Activated CD4-positive, alpha-beta T cell treated with anti-CD3 and anti-CD28 coated beads, Interleukin-2, amount 10 ng/mL, durations not matched to agents 24 days and 14 days (primary cell): ENCODE data around the gene CD7. TPM values are rescaled to one million over a fixed set of nuclear protein-coding genes. Genes with fewer than 3 reads are reported as not detected.

Experiments used
- DNase-seq: peaks from one replicate; pipeline ENCODE4 v3.0.0; 2022
- H3K27ac Mint-ChIP-seq: one replicate; pipeline ENCODE4 v1.8.0; 2022; ENCODE audit warnings: mild to moderate bottlenecking, mixed read lengths
- H3K27me3 Mint-ChIP-seq: one replicate; pipeline ENCODE4 v1.8.0; 2022; ENCODE audit warnings: mixed read lengths
- H3K36me3 Mint-ChIP-seq: one replicate; pipeline ENCODE4 v1.8.0; 2022; ENCODE audit warnings: low read depth, mild to moderate bottlenecking, mixed read lengths
- H3K4me1 Mint-ChIP-seq: one replicate; pipeline ENCODE4 v1.8.0; 2021; ENCODE audit warnings: mixed read lengths
- H3K4me3 Mint-ChIP-seq: one replicate; pipeline ENCODE4 v1.8.0; 2022; ENCODE audit warnings: mild to moderate bottlenecking, moderate library complexity, mixed read lengths
- H3K9me3 Mint-ChIP-seq: one replicate; pipeline ENCODE4 v1.8.0; 2021; ENCODE audit warnings: mixed read lengths
- intact Hi-C: fragments of 100-400 bp; cut with micrococcal nuclease; formaldehyde crosslinking; loops from one replicate; pipeline ENCODE4 v1.15.1; 2023
- total RNA-seq: library from RNA; stranded (reverse); gene quantifications from 2 replicates; pipeline ENCODE4 v1.2.3, GENCODE V29; 2022

Gene CD7
- total RNA-seq, 1 donor from 2014 or later = 413 TPM

DNA sequence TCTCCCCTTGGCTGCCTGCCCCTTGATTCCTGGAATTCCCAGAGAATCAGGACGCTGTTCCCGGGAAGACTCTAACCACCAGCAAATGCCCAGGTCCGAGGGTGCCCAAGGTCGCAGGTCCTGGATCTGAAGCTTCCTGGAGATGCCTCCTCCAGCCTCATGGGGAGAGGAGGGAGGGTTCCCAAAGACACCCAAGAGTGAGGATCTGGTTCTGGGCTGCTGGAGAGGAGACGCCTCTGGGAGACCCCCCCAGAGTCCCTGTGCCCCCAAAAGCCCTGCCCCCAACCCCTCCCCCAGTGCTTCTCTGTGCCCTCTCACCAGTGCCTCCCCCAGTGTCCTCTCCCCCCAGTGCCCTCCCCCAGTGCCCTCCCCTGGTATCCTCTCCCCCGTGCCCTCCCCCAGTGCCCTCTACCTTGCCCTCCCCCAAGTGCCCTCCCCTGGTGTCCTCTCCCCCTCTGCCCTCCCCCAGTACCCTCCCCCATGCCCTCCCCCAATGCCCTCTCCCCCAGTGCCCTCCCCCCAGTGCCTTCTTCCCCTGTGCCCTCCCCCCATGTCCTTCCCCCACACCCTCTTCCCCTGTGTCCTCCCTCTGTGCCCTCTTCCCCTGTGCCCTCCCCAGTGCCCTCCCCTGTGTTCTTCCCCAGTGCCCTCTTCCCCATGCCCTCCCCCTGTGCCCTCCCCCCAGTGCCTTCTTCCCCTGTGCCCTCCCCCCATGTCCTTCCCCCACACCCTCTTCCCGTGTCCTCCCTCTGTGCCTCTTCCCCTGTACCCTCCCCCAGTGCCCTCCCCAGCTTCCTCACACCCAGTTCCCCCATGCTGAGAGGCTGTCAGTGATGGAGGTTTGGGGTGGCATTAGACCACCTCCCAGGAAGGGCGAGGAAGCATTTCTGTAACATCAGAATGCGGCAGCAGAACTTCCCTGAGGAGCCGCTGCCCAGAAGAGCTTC lies 22.5 kb upstream of the CD7 start:
- H3K27ac Mint-ChIP-seq = no peak overlapping the region
- intact Hi-C loops = no loop called here

DNA sequence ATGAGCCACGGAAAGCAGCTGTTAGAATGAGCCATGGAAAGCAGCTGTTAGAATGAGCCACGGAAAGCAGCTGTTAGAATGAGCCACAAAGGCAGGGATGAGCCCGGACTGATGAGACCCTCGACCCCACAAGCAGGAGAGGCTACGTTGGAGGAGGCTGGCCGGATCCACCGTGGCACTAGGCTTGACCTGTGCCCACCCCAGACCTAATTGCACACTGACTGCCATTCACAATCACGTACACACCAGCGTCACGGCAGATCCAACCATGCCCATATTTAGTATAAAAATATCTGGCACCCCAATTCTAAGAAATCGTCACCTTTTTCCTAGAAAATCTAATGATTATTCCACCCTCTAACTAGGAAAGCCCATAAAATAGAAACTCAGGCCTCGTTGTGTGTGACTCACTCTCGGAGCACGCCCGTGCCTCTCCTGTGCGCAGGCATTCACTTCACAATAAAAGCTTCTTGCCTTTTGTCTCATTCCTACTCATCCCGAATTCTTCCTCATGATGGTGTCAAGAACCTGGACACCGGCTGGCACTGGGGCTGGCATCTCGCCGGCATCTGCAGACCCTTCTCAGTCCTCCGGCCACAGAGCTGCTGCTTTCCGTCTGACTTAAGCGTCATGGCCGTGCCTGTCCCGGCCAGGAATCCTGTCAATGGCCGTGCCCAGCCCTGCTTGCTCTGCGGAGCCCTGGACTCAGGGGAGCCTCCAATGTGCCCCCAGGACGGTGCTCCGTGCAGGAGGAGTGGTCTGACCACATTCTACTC lies 21.6 kb upstream of the CD7 start:
- Mint-ChIP-seq H3K4me1 (peaks cover 24% of the 10 kb centered on the region), H3K4me3 (no peak overlapping the region), H3K27ac (no peak overlapping the region), H3K27me3 (peaks cover 5% of the 10 kb centered on the region), H3K9me3 (no peaks in the 10 kb centered on the region), H3K36me3 (peaks cover 2% of the 10 kb centered on the region)
- intact Hi-C loops = no loop called here
- DNase-seq = no peak

More for the DNA sequence above, 22.5 kb upstream of the CD7 start:
- peaks cover 4% of the 10 kb centered on the region for H3K27me3 Mint-ChIP-seq
- H3K36me3 Mint-ChIP-seq = peaks cover 1% of the 10 kb centered on the region
- H3K9me3 Mint-ChIP-seq = no peaks in the 10 kb centered on the region
- peaks cover 17% of the 10 kb centered on the region for H3K4me1 Mint-ChIP-seq
- no peak for DNase-seq
- no peak overlapping the region for H3K4me3 Mint-ChIP-seq

- Mint-ChIP-seq H3K27ac (peak overlapping the region; percentile 95), H3K27me3 (peaks cover 5% of the 10 kb centered on the region), H3K36me3 (peaks cover 2% of the 10 kb centered on the region), H3K9me3 (no peaks in the 10 kb centered on the region), H3K4me3 (peak overlapping the region; percentile 93), H3K4me1 (peaks cover 31% of the 10 kb centered on the region)
- intact Hi-C loops = no loop called here
- DNase-seq = peak; percentile 79
Measured at GRCh38 chr17:82334622-82335394, 17.4 kb upstream of the CD7 start.

- peaks cover 31% of the 10 kb centered on the region for H3K4me1 Mint-ChIP-seq
- intact Hi-C loops = no loop called here
Measured at GRCh38 chr17:82334204-82334621, 16.8 kb upstream of the CD7 start.

DNA sequence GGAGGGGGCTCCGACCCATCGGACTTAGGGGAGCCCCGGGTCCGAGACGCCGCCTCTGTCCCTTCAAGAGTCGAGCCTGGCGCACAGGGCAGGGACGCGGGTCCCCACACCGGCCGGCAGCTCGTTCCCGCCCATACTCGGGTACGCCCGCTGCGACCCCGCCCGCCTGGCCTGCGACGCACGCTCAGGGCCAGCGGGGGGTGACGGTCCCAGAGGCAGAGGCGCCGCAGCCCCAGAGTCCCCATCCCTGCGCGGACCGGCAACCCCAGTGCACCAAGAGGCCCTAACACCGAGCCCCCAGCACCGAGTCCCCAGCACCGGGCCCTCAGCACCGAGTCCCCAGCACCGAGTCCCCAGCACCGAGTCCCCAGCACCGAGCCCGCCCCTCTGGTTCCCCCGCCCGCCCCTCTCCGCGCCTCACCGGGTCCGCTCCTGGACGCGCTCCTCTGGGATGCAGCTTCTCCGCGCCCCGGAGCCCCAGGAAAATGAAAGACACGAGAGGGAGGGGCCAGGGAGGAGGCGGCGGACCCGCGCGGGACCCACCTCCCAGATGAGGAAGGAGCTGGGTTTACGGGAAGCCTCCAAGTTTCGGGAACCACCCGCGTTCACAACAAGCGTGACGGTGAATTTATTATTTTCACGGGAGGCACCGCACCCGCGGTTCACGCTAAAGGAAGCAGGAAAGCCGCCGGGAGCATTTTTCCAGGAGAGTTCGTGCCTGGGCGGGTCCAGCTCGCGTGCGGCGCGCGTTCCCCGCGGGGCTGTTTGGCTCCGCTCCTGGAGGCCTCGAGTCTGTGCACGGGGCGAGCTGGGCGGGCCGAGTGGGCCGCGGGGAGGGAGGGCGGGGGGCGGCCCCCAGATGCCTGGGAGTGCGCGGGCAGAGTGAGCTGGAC lies 16.1 kb upstream of the CD7 start, which contains the start of gene SECTM1:
Gene SECTM1, minus strand, starts transcription at position 488 of the 893 bp plus-strand sequence. CDS start 6,526 bp downstream, outside the sequence.
- Mint-ChIP-seq H3K4me1 (peaks cover 26% of the 10 kb centered on the region), H3K4me3 (peak within 1 kb of the TSS; percentile 93), H3K36me3 (peaks cover 2% of the 10 kb centered on the region), H3K27ac (peak within 1 kb of the TSS; percentile 95), H3K27me3 (peaks cover 5% of the 10 kb centered on the region), H3K9me3 (no peaks in the 10 kb centered on the region)
- DNase-seq = peak; percentile 78
- intact Hi-C loops = no loop called here

More at GRCh38 chr17:82334204-82334621, 16.8 kb upstream of the CD7 start:
- Mint-ChIP-seq H3K36me3 (peaks cover 2% of the 10 kb centered on the region), H3K27me3 (peaks cover 5% of the 10 kb centered on the region), H3K4me3 (peak overlapping the region; percentile 93), H3K27ac (peak overlapping the region; percentile 95), H3K9me3 (no peaks in the 10 kb centered on the region)
- no peak for DNase-seq

GRCh38 chr17:82332669-82333278 lies 15.4 kb upstream of the CD7 start:
- intact Hi-C loops = no loop called here
- peaks cover 26% of the 10 kb centered on the region for H3K4me1 Mint-ChIP-seq
- peaks cover 5% of the 10 kb centered on the region for H3K27me3 Mint-ChIP-seq

GRCh38 chr17:82331345-82331939 lies 14.0 kb upstream of the CD7 start:
- no peak for DNase-seq

More at GRCh38 chr17:82332669-82333278, 15.4 kb upstream of the CD7 start:
- Mint-ChIP-seq H3K36me3 (peaks cover 2% of the 10 kb centered on the region), H3K4me3 (peak overlapping the region; percentile 72), H3K9me3 (no peaks in the 10 kb centered on the region), H3K27ac (peak overlapping the region; percentile 49)
- DNase-seq = peak; percentile 76

GRCh38 chr17:82330322-82331239 lies 13.2 kb upstream of the CD7 start:
- Mint-ChIP-seq H3K27ac (no peak overlapping the region), H3K9me3 (no peaks in the 10 kb centered on the region), H3K4me1 (peaks cover 21% of the 10 kb centered on the region), H3K27me3 (peaks cover 5% of the 10 kb centered on the region), H3K36me3 (peaks cover 2% of the 10 kb centered on the region), H3K4me3 (no peak overlapping the region)
- DNase-seq = no peak
- intact Hi-C loops = no loop called here

More at GRCh38 chr17:82331345-82331939, 14.0 kb upstream of the CD7 start:
- intact Hi-C loops = no loop called here
- Mint-ChIP-seq H3K36me3 (peaks cover 2% of the 10 kb centered on the region), H3K27me3 (peaks cover 5% of the 10 kb centered on the region), H3K27ac (no peak overlapping the region), H3K4me3 (no peak overlapping the region), H3K9me3 (no peaks in the 10 kb centered on the region), H3K4me1 (peaks cover 25% of the 10 kb centered on the region)

DNA sequence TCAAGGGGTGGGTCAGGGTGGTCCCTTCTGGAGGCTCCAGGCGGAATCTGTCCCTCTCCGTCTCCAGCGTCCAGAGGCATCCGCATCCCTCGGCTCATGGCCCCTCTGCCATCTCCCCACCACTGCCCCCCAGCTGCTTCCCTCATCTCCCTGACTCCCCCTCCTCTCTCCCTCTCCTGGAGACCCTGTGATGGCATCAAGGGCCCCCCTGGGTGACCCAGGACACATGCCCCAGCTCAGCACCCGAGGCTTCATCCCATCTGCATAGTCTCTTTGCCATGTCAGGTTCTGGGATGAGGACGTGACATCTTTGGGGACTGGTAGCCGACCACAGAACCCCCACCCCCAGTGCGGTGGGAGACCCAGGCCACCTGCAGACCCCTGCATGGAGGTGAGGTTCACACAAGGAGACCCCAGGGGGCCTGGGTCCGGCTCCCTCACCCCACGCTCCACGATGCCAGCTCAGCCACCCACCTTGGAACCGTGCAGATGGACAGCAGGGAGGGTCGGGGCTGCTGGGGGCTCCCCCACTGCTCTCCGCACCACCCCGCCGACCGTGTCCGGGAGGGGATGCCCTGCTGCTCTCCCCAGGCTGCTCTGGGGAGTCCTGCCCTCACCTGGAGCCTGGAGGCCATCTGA lies 12.4 kb upstream of the CD7 start:
- H3K4me3 Mint-ChIP-seq = no peak overlapping the region
- H3K27me3 Mint-ChIP-seq = peaks cover 4% of the 10 kb centered on the region
- DNase-seq = no peak
- peaks cover 16% of the 10 kb centered on the region for H3K4me1 Mint-ChIP-seq
- intact Hi-C loops = no loop called here
- H3K9me3 Mint-ChIP-seq = no peaks in the 10 kb centered on the region
- H3K36me3 Mint-ChIP-seq = peaks cover under 1% of the 10 kb centered on the region
- no peak overlapping the region for H3K27ac Mint-ChIP-seq

DNA sequence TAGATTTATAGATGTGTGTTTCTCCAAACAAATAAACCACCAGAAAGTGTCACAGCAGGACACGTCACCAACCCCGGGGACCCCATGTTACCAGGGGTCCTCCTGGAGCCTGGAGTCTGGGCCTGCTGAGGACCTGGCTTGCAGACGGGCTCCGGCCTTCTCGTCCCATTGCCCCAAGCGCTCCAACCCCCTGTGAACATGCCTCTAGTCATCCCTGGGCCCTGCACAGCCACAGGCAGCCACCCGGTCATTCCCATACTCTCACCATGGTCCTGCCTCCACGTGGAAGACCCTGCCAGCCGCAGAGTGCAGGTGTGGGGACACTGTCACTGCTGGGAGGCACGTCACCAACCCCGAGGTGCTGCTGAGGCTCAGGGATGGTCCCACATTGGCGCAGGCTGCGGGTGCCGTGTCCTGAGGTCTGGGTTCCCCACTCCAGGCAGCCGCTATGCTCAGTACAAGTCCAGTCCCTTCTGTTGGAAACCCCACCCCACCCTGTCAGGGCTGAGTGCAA lies 11.6 kb upstream of the CD7 start:
- intact Hi-C loops = no loop called here
- Mint-ChIP-seq H3K27ac (no peak overlapping the region), H3K4me3 (no peak overlapping the region), H3K27me3 (peaks cover 4% of the 10 kb centered on the region), H3K4me1 (peaks cover 14% of the 10 kb centered on the region), H3K9me3 (no peaks in the 10 kb centered on the region), H3K36me3 (peaks cover 5% of the 10 kb centered on the region)
- DNase-seq = no peak
